IPS-15b (cell line): ENCODE measurements around the gene HDAC5.
"Not testable (repeated sequence)": the region's sequence is repeated elsewhere in the genome, so short reads cannot be mapped to it uniquely, and the experiment has no call there.

Source experiments
- H3K27me3 ChIP-seq: one replicate; pipeline ENCODE4 v1.6.1; 2013; ENCODE audit warnings: low read length; ENCODE audit not compliant: control insufficient read depth, insufficient read depth
- H3K36me3 ChIP-seq: one replicate; pipeline ENCODE4 v1.6.1; 2013; ENCODE audit warnings: low read length; ENCODE audit not compliant: control insufficient read depth, insufficient read depth
- H3K4me1 ChIP-seq: one replicate; pipeline ENCODE4 v1.6.1; 2013; ENCODE audit warnings: mild to moderate bottlenecking, low read length; ENCODE audit not compliant: control insufficient read depth, insufficient read depth
- H3K4me3 ChIP-seq: one replicate; pipeline ENCODE4 v1.5.1; 2013; ENCODE audit warnings: low read depth, low read length
- H3K9ac ChIP-seq: one replicate; pipeline ENCODE4 v1.6.1; 2013; ENCODE audit warnings: low read depth, mild to moderate bottlenecking, low read length
- H3K9me3 ChIP-seq: one replicate; pipeline ENCODE4 v1.6.1; 2013; ENCODE audit warnings: mild to moderate bottlenecking, low read length; ENCODE audit not compliant: control insufficient read depth, insufficient read depth

Gene HDAC5

GRCh38 chr17:44105483-44105882 is 18.0 kb downstream of the HDAC5 start:
- Histone ChIP-seq H3K27me3 (no peaks in the 10 kb centered on the region), H3K9ac (no peak overlapping the region), H3K4me1 (peaks cover 11% of the 10 kb centered on the region), H3K36me3 (no peaks in the 10 kb centered on the region), H3K9me3 (no peaks in the 10 kb centered on the region), H3K4me3 (no peak overlapping the region)

GRCh38 chr17:44102849-44103622 is 20.4 kb downstream of the HDAC5 start:
- H3K4me1 ChIP-seq, result peaks cover 6% of the 10 kb centered on the region
- H3K9ac ChIP-seq, result peak overlapping the region; percentile 47
- no peaks in the 10 kb centered on the region for H3K9me3 ChIP-seq
- H3K36me3 ChIP-seq, result no peaks in the 10 kb centered on the region
- H3K27me3 ChIP-seq, result no peaks in the 10 kb centered on the region
- H3K4me3 ChIP-seq, result no peak overlapping the region

GRCh38 chr17:44101858-44102257 is 21.6 kb downstream of the HDAC5 start:
- H3K36me3 ChIP-seq, H3K4me3 ChIP-seq, H3K4me1 ChIP-seq, H3K27me3 ChIP-seq, H3K9me3 ChIP-seq, H3K9ac ChIP-seq: not testable (repeated sequence)

- Histone ChIP-seq H3K36me3 (peaks cover 8% of the 10 kb centered on the region), H3K9ac (no peak overlapping the region), H3K27me3 (no peaks in the 10 kb centered on the region), H3K4me1 (peaks cover 6% of the 10 kb centered on the region), H3K4me3 (no peak overlapping the region), H3K9me3 (no peaks in the 10 kb centered on the region)
Observed at GRCh38 chr17:44097110-44097958, 26.1 kb downstream of the HDAC5 start.

- Histone ChIP-seq H3K4me1 (peaks cover 6% of the 10 kb centered on the region), H3K9ac (peak overlapping the region; percentile 76), H3K27me3 (no peaks in the 10 kb centered on the region), H3K4me3 (peak overlapping the region; percentile 61), H3K36me3 (peaks cover 23% of the 10 kb centered on the region), H3K9me3 (no peaks in the 10 kb centered on the region)
Observed at GRCh38 chr17:44095647-44096496, 27.6 kb downstream of the HDAC5 start.

- Histone ChIP-seq H3K27me3 (no peaks in the 10 kb centered on the region), H3K36me3 (peaks cover 24% of the 10 kb centered on the region), H3K9ac (peak overlapping the region; percentile 76), H3K4me3 (peak overlapping the region; percentile 61), H3K9me3 (no peaks in the 10 kb centered on the region), H3K4me1 (peaks cover 6% of the 10 kb centered on the region)
Observed at GRCh38 chr17:44095388-44095646, 28.1 kb downstream of the HDAC5 start.

GRCh38 chr17:44094701-44095387 is 28.6 kb downstream of the HDAC5 start:
- Histone ChIP-seq H3K36me3 (peaks cover 24% of the 10 kb centered on the region), H3K4me1 (peaks cover 6% of the 10 kb centered on the region), H3K4me3 (peak overlapping the region; percentile 61)

GRCh38 chr17:44093231-44093900 is 30.1 kb downstream of the HDAC5 start:
- H3K4me3 ChIP-seq, result no peak overlapping the region
- H3K4me1 ChIP-seq, result peaks cover 6% of the 10 kb centered on the region
- peaks cover 26% of the 10 kb centered on the region for H3K36me3 ChIP-seq
- H3K9ac ChIP-seq, result no peak overlapping the region
- no peaks in the 10 kb centered on the region for H3K27me3 ChIP-seq
- no peaks in the 10 kb centered on the region for H3K9me3 ChIP-seq

More at GRCh38 chr17:44094701-44095387, 28.6 kb downstream of the HDAC5 start:
- no peaks in the 10 kb centered on the region for H3K27me3 ChIP-seq
- H3K9ac ChIP-seq, result peak overlapping the region; percentile 76
- no peaks in the 10 kb centered on the region for H3K9me3 ChIP-seq

GRCh38 chr17:44092051-44092450 is 31.4 kb downstream of the HDAC5 start:
- H3K9me3 ChIP-seq, result no peaks in the 10 kb centered on the region
- no peak overlapping the region for H3K9ac ChIP-seq
- H3K36me3 ChIP-seq, result peaks cover 29% of the 10 kb centered on the region
- H3K27me3 ChIP-seq, result no peaks in the 10 kb centered on the region
- H3K4me3 ChIP-seq, result no peak overlapping the region
- peaks cover 10% of the 10 kb centered on the region for H3K4me1 ChIP-seq

GRCh38 chr17:44091200-44091997 is 32.0 kb downstream of the HDAC5 start:
- H3K27me3 ChIP-seq, result no peaks in the 10 kb centered on the region
- peaks cover 11% of the 10 kb centered on the region for H3K4me1 ChIP-seq
- no peaks in the 10 kb centered on the region for H3K9me3 ChIP-seq
- H3K36me3 ChIP-seq, result peaks cover 29% of the 10 kb centered on the region
- H3K4me3 ChIP-seq, result no peak overlapping the region
- no peak overlapping the region for H3K9ac ChIP-seq
